C4-2B (cell line): ENCODE measurements around the gene AGK.

Source experiments
- ZFX ChIP-seq: fragments of 450-650 bp; IDR thresholded peaks from 2 replicates; pipeline ENCODE4 v1.6.1; 2017
- TF ChIP-seq, protein P1 (sequence below): fragments of 450-650 bp; conservative IDR thresholded peaks from 2 replicates; pipeline ENCODE4 v1.5.1; 2017; ENCODE audit warnings: mild to moderate bottlenecking

DNA sequence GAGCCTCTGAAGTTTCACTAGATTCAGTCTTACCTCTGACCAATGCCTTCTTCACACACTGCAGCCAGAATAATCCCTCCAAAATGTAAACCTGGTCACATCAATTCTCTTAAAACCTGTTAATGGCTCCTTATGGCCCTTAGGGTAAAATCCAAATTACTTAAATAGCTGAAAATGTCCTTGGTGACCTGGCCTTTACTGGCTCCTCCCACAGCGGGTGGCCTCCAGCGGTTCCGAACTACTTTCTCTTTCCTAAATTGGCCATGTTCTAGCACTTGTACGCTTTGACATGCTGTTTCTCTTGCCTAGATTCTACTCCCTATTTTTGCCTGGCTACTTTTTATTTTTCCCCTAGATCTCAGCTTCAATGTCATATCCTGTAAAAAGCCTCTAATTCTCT is 36.1 kb downstream of the AGK start:
- TF ChIP-seq, protein P1, sequence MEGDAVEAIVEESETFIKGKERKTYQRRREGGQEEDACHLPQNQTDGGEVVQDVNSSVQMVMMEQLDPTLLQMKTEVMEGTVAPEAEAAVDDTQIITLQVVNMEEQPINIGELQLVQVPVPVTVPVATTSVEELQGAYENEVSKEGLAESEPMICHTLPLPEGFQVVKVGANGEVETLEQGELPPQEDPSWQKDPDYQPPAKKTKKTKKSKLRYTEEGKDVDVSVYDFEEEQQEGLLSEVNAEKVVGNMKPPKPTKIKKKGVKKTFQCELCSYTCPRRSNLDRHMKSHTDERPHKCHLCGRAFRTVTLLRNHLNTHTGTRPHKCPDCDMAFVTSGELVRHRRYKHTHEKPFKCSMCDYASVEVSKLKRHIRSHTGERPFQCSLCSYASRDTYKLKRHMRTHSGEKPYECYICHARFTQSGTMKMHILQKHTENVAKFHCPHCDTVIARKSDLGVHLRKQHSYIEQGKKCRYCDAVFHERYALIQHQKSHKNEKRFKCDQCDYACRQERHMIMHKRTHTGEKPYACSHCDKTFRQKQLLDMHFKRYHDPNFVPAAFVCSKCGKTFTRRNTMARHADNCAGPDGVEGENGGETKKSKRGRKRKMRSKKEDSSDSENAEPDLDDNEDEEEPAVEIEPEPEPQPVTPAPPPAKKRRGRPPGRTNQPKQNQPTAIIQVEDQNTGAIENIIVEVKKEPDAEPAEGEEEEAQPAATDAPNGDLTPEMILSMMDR: no peak
- no peak for TF ChIP-seq ZFX
